Type B pancreatic cell (in vitro differentiated cells): Measurements from ENCODE around the gene MCEMP1. TPM values are rescaled to one million over a fixed set of nuclear protein-coding genes. Genes with fewer than 3 reads are reported as not detected.

Experiments
- DNase-seq: peaks from one replicate; pipeline ENCODE4 v3.0.0; 2021; ENCODE audit warnings: mixed read lengths; ENCODE audit not compliant: unreplicated experiment; ENCODE audit errors: extremely low spot score
- H3K27ac Mint-ChIP-seq: 2 replicates; pipeline ENCODE4 v1.8.0; 2021; ENCODE audit warnings: mild to moderate bottlenecking, mixed read lengths
- H3K27me3 Mint-ChIP-seq: 2 replicates; pipeline ENCODE4 v1.8.0; 2021; ENCODE audit warnings: mixed read lengths
- H3K36me3 Mint-ChIP-seq: 2 replicates; pipeline ENCODE4 v1.8.0; 2021; ENCODE audit warnings: mixed read lengths
- H3K4me1 Mint-ChIP-seq: one replicate; pipeline ENCODE4 v1.8.0; 2021; ENCODE audit warnings: mixed read lengths; ENCODE audit not compliant: unreplicated experiment
- H3K4me3 Mint-ChIP-seq: 2 replicates; pipeline ENCODE4 v1.8.0; 2021; ENCODE audit warnings: mild to moderate bottlenecking, mixed read lengths
- H3K9me3 Mint-ChIP-seq: 2 replicates; pipeline ENCODE4 v1.8.0; 2021; ENCODE audit warnings: mixed read lengths
- total RNA-seq: library from RNA; stranded (reverse); gene quantifications from 2 replicates; pipeline ENCODE4 v1.2.1, GENCODE V29; 2021; ENCODE audit warnings: low replicate concordance
- TF ChIP-seq, protein P1 (sequence below): fragments of 200-600 bp; sonication (generic); conservative IDR thresholded peaks from 2 replicates; pipeline ENCODE4 v1.5.0; 2021; ENCODE audit warnings: antibody characterized with exemption, mild to moderate bottlenecking

Gene MCEMP1
- total RNA-seq, 1 donor from 2014 or later = not detected

DNA sequence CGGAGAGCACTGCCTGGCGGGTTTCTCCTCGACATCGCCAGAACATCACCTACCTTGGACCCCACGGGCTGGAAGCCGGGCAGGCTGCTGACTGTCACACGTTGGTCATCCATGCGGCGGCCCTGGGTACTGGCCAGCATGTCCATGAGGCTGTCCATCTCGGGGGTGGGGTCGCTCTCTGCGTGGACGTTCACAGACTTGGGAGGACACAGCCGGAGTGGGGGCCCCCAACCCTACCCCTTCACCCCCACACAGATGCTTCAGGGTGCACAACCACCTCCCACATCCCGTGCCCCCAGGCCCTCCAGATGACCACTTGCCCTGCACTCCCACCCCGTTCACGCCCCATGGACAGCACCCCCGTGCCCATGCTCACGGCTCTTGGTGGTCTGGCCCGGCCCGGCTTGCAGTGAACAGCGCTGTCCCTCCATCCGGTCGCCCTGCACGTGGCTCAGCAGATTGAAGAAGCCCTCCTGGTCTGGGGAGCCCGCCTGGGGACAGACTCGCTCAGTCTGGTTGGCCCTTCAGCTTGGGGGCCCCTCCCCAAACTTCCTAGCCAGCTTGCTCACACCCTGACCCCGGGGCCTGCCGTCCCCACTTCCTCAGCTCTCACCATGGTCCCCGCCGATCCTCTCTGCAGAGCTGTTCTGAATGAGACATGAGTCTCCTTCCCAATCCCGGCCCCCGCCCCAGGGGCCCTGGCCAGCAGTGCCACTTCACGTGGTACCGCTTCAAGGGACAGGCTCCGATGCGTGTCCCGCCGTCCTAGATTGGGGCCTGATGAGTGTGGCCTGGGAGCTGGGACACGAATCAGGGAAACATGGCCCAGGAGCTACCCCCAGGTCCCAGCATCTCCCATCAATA is 44.3 kb upstream of the MCEMP1 start:
- H3K4me3 Mint-ChIP-seq = no peak overlapping the region
- no peak for DNase-seq
- H3K27me3 Mint-ChIP-seq = peaks cover 19% of the 10 kb centered on the region
- peaks cover 8% of the 10 kb centered on the region for H3K36me3 Mint-ChIP-seq
- H3K4me1 Mint-ChIP-seq = peaks cover 17% of the 10 kb centered on the region
- TF ChIP-seq, protein P1, sequence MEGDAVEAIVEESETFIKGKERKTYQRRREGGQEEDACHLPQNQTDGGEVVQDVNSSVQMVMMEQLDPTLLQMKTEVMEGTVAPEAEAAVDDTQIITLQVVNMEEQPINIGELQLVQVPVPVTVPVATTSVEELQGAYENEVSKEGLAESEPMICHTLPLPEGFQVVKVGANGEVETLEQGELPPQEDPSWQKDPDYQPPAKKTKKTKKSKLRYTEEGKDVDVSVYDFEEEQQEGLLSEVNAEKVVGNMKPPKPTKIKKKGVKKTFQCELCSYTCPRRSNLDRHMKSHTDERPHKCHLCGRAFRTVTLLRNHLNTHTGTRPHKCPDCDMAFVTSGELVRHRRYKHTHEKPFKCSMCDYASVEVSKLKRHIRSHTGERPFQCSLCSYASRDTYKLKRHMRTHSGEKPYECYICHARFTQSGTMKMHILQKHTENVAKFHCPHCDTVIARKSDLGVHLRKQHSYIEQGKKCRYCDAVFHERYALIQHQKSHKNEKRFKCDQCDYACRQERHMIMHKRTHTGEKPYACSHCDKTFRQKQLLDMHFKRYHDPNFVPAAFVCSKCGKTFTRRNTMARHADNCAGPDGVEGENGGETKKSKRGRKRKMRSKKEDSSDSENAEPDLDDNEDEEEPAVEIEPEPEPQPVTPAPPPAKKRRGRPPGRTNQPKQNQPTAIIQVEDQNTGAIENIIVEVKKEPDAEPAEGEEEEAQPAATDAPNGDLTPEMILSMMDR = no peak
- H3K27ac Mint-ChIP-seq = no peak overlapping the region
- H3K9me3 Mint-ChIP-seq = no peaks in the 10 kb centered on the region

DNA sequence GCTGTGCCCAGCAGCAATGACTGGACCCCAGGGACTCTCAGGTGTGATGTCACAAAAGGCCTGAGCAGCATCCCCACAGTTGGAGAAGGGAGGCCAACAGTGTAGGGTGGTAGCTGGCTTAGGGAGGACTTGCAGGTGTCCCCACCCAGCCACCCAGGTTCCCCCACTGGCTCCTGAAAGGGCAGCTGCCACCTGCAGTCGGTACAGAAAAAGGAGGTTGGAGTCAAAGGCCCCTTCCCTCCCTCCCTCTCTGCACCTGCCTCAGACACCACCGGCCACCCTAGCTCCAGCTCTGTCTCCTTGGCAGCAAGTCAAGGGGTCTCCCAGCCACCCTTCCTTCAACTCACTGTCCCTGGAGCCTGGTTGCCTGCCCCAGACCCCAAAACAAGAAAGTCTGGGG is 43.2 kb upstream of the MCEMP1 start, which contains the start of gene PCP2:
PCP2 (minus strand) TSS at position 22 of the 400 bp plus-strand sequence. CDS start 262 bp downstream, outside the sequence.
- Mint-ChIP-seq H3K9me3 (no peaks in the 10 kb centered on the region), H3K36me3 (peaks cover 8% of the 10 kb centered on the region), H3K4me3 (peak within 1 kb of the TSS; percentile 56), H3K27me3 (peaks cover 24% of the 10 kb centered on the region), H3K4me1 (peaks cover 11% of the 10 kb centered on the region), H3K27ac (peak within 1 kb of the TSS; percentile 44)
- no peak for DNase-seq
- TF ChIP-seq, protein P1 = no peak

DNA sequence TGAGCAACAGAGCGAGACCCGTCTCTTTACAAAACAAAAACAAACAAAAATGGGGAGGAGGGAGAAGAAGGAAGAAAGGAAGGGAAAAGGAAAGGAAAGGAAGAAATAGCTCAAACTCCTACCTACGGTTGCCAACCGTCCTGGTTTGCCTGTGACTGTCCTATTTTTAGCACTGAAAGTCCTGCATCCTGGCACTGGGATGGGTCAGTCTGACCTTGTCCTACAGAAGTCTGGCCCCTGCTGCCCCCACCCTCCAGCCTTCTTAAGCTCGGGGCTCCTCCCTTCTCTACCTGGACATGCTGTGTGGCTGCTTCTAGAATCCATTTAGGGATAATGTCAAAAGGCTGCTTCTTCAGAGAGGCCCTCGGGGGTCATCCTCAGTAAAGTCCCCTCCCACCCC is 41.2 kb upstream of the MCEMP1 start:
- no peaks in the 10 kb centered on the region for H3K9me3 Mint-ChIP-seq
- no peaks in the 10 kb centered on the region for H3K36me3 Mint-ChIP-seq
- H3K27ac Mint-ChIP-seq = peak overlapping the region; percentile 43
- H3K4me3 Mint-ChIP-seq = peak overlapping the region; percentile 77
- no peaks in the 10 kb centered on the region for H3K4me1 Mint-ChIP-seq
- DNase-seq = no peak
- TF ChIP-seq, protein P1 = no peak
- peaks cover 28% of the 10 kb centered on the region for H3K27me3 Mint-ChIP-seq

DNA sequence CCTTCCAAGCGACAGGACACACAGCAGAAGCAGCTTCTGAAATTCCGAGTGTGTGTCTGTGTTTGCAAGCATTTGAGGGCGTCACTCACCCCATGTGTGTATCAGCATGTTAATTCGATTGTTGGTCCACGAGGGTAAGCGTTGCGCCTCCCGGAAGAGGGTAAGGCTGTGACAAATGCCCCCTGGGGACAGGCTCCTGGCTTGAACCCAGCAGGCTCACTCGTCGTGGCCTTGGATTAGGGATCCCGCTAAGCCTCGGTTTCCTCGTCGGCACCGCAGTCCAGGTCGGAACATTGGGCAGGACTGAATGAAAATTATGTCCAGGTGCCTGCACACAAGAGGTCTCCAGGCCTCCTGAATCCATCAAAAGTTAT is 40.6 kb upstream of the MCEMP1 start:
- H3K4me3 Mint-ChIP-seq = peak overlapping the region; percentile 77
- H3K27ac Mint-ChIP-seq = peak overlapping the region; percentile 43
- no peaks in the 10 kb centered on the region for H3K9me3 Mint-ChIP-seq
- TF ChIP-seq, protein P1 = no peak
- H3K4me1 Mint-ChIP-seq = no peaks in the 10 kb centered on the region
- no peak for DNase-seq
- H3K36me3 Mint-ChIP-seq = no peaks in the 10 kb centered on the region
- peaks cover 28% of the 10 kb centered on the region for H3K27me3 Mint-ChIP-seq

DNA sequence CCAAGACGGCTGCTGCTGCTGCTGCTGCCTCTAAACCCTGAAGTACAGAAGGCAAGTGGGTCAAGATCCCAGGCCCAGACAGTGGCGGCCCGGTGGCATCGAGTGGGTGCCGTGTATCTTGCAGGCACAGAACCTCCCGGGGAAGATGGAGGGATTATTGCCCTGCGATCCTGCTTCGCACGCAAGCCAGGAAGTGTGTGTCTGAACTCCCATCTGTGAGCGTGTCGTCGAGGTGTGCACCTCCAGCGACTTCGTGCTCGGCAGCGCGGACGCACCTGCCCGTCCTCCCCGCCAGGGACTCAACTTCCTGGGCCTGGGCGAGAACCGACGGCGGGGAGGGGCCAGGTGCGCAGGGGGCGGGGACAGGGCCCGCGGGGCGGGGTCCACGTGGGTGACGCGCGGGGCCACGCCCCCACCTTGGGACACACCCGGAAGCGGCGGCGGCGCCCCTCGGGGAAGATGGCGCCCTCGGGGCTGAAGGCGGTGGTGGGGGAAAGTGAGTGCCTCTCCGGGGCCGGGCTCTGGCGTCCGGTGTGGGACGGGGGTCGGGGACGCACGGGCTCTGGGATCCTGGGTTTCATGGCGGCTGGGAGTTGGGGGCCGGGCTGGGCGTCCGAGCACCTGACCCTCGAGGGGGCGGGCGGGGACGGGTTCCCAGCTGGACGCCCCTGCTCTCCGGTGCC is 40.1 kb upstream of the MCEMP1 start, which contains the start of gene STXBP2:
STXBP2 (plus strand) TSS at position 420 of the 683 bp plus-strand sequence; CDS start at position 460, 40 bp downstream.
- no peaks in the 10 kb centered on the region for H3K36me3 Mint-ChIP-seq
- peaks cover 28% of the 10 kb centered on the region for H3K27me3 Mint-ChIP-seq
- DNase-seq = peak; percentile 84
- H3K9me3 Mint-ChIP-seq = no peaks in the 10 kb centered on the region
- H3K27ac Mint-ChIP-seq = peak within 1 kb of the TSS; percentile 43
- H3K4me1 Mint-ChIP-seq = no peaks in the 10 kb centered on the region
- TF ChIP-seq, protein P1 = no peak
- peak within 1 kb of the TSS; percentile 77 for H3K4me3 Mint-ChIP-seq
